Measurements from ENCODE around the gene WDR7.

GRCh38 chr18:56836173-56836572 is 185.0 kb downstream of the WDR7 start:
- no peak for TF ChIP-seq CTCF (IDR thresholded peaks at IDR 0.05; ENCODE audit: low read length)
- no peak for TF ChIP-seq EZH2 (optimal IDR thresholded peaks at IDR 0.05; ENCODE audit: low read depth, low read length)
- TF ChIP-seq EZH2phosphoT487 (IDR thresholded peaks at IDR 0.05; ENCODE audit: low read length), result no peak
